Endothelial cell of umbilical vein (primary cell): Measurements from ENCODE around the gene UVSSA. TPM values are rescaled to one million over a fixed set of nuclear protein-coding genes. Genes with fewer than 3 reads are reported as not detected.
"Not testable (repeated sequence)": the region's sequence is repeated elsewhere in the genome, so short reads cannot be mapped to it uniquely, and the experiment has no call there.

Experiments
- BruUV-seq: library from RNA; stranded (reverse); fragments of 400-500 nt; replicated peaks from 2 replicates; lab custom pipeline; 2021; lab: Mats Ljungman, UMichigan
- CTCF ChIA-PET: fragments of 300-600, 350-600 bp; sonication (Branson Sonifier 250); formaldehyde crosslinking; loops from one replicate; lab custom pipeline; 2021; ENCODE audit warnings: antibody characterized with exemption, inconsistent platforms; lab: Charles Lee
- POLR2A ChIA-PET: fragments of 300-600, 350-600 bp; sonication (Branson Sonifier 250); formaldehyde crosslinking; loops from one replicate; lab custom pipeline; 2021; ENCODE audit warnings: antibody characterized with exemption, inconsistent platforms; lab: Charles Lee
- DNase-seq: peaks from one replicate; pipeline ENCODE4 v3.0.0-alpha.2; 2011; ENCODE audit warnings: low read depth, low spot score
- FAIRE-seq: peaks from 2 replicates; lab custom pipeline; 2011; peaks lifted over from hg19 to GRCh38; lab: Jason Lieb, UNC
- H2AFZ ChIP-seq: 2 replicates; pipeline ENCODE4 v1.6.0; 2012; ENCODE audit warnings: low read depth, low read length, control low read depth, inconsistent platforms
- H3K27ac ChIP-seq: 2 replicates; pipeline ENCODE4 v1.5.1; 2011; ENCODE audit warnings: low read depth, mild to moderate bottlenecking, control low read depth, low read length, moderate library complexity; ENCODE audit not compliant: insufficient read depth
- H3K27me3 ChIP-seq, 2 experiments: 2 replicates each; pipeline versions ENCODE4 v1.6.0 to v1.6.1; 2011; ENCODE audit warnings: low read length in 2 of 2, mixed read lengths in 1 of 2; ENCODE audit not compliant: control insufficient read depth in 2 of 2, insufficient read depth in 2 of 2
- H3K36me3 ChIP-seq, 2 experiments: 2 replicates in 1 of 2; 3 replicates in 1 of 2; pipeline ENCODE4 v1.5.1; 2011; ENCODE audit warnings: low read length in 2 of 2, mild to moderate bottlenecking in 1 of 2, moderate library complexity in 1 of 2; ENCODE audit not compliant: control insufficient read depth in 2 of 2, insufficient read depth in 2 of 2; ENCODE audit errors: extremely low read depth in 1 of 2
- H3K4me1 ChIP-seq: 3 replicates; pipeline ENCODE4 v1.5.1; 2011; ENCODE audit warnings: mild to moderate bottlenecking, low read length; ENCODE audit not compliant: control insufficient read depth, insufficient read depth; ENCODE audit errors: extremely low read depth
- H3K4me2 ChIP-seq: 2 replicates; pipeline ENCODE4 v1.6.1; 2011; ENCODE audit warnings: low read length, control low read depth, mixed read lengths; ENCODE audit not compliant: insufficient read depth
- H3K4me3 ChIP-seq, 3 experiments: fragments of 200-600 bp in 1 of 3; sonication (generic), shearing (Covaris generic) in 1 of 3; replicated peaks in 1 of 3; 2 replicates each; pipeline ENCODE4 v1.5.1; 2011 to 2016; ENCODE audit warnings: control low read depth in 3 of 3, low read length in 3 of 3, mild to moderate bottlenecking in 2 of 3, inconsistent platforms in 1 of 3, low read depth in 1 of 3, moderate library complexity in 1 of 3; ENCODE audit not compliant: insufficient read depth in 1 of 3
- H3K79me2 ChIP-seq: 2 replicates; pipeline ENCODE4 v1.6.0; 2012; ENCODE audit warnings: low read length, inconsistent platforms; ENCODE audit not compliant: control insufficient read depth, insufficient read depth
- H3K9ac ChIP-seq: replicated peaks from 2 replicates; pipeline ENCODE3; 2011; ENCODE audit warnings: low read length, control low read depth; ENCODE audit not compliant: insufficient read depth; ENCODE audit errors: extremely low read depth
- H3K9me1 ChIP-seq: replicated peaks from 3 replicates; pipeline ENCODE4 v1.6.0; 2011; ENCODE audit warnings: mild to moderate bottlenecking, low read length; ENCODE audit not compliant: control insufficient read depth, insufficient read depth; ENCODE audit errors: extremely low read depth
- H3K9me3 ChIP-seq: replicated peaks from 2 replicates; pipeline ENCODE4 v1.5.1; 2012; ENCODE audit warnings: low read length, inconsistent platforms; ENCODE audit not compliant: control insufficient read depth, insufficient read depth
- H4K20me1 ChIP-seq: replicated peaks from 2 replicates; pipeline ENCODE3; 2011; ENCODE audit warnings: mild to moderate bottlenecking, low read length; ENCODE audit not compliant: control insufficient read depth, insufficient read depth; ENCODE audit errors: extremely low read depth
- dilution Hi-C: fragments of 300-500 bp; cut with MboI; formaldehyde crosslinking; loops from one replicate; pipeline ENCODE4 v1.15.0; 2019; ENCODE audit warnings: low sequenced_read_pairs; ENCODE audit not compliant: extremely low pct_ligation_motif_present
- intact Hi-C: fragments of 100-400 bp; cut with micrococcal nuclease; formaldehyde crosslinking; loops from one replicate; pipeline ENCODE4 v1.10.0; 2022
- polyA plus RNA-seq, 4 experiments: library from polyadenylated mRNA; depleted of rRNA in 3 of 4; stranded (reverse) in 3 of 4; unstranded in 1 of 4; fragments of >200 nt; gene quantifications; 2 replicates each; pipeline versions ENCODE4 v1.2.1 to v1.2.3, GENCODE V29; 2011 to 2012; ENCODE audit warnings: missing spikeins in 1 of 4
- total RNA-seq: library from RNA; stranded (reverse); gene quantifications from 2 replicates; pipeline ENCODE4 v1.2.3, GENCODE V29; 2021

Gene UVSSA
- total and polyA plus RNA-seq, 2 donors (not counting 3 experiments of a cell fraction or from before 2014, with no cell fraction given) = 7.1 to 14.9 TPM

DNA sequence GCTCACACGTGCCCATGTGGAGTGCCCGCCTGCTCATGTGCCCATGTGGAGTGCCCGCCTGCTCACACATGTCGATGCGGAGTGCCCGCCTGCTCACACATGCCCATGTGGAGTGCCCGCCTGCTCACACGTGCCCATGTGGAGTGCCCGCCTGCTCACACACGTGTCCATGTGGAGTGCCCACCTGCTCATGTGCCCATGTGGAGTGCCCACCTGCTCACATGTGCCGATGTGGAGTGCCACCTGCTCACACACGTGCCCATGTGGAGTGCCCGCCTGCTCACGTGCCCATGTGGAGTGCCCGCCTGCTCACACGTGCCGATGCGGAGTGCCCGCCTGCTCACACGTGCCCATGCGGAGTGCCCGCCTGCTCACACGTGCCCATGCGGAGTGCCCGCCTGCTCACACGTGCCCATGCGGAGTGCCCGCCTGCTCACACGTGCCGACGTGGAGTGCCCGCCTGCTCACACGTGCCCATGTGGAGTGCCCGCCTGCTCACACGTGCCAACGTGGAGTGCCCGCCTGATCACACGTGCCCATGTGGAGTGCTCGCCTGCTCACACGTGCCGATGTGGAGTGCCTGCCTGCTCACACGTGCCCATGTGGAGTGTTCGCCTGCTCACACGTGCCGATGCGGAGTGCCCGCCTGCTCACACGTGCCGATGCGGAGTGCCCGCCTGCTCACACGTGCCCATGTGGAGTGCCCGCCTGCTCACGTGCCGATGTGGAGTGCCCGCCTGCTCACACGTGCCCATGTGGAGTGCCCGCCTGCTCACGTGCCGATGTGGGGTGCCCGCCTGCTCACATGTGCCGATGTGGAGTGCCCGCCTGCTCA lies 47.8 kb downstream of the UVSSA start:
- H3K9me1 ChIP-seq, H2AFZ ChIP-seq, H3K9me3 ChIP-seq, FAIRE-seq, H3K79me2 ChIP-seq, H3K36me3 ChIP-seq, DNase-seq, H4K20me1 ChIP-seq, H3K27ac ChIP-seq, intact Hi-C loops, H3K27me3 ChIP-seq, H3K4me3 ChIP-seq, H3K4me2 ChIP-seq, BruUV-seq, dilution Hi-C loops, POLR2A ChIA-PET, H3K4me1 ChIP-seq, H3K9ac ChIP-seq: not testable (repeated sequence)
- CTCF ChIA-PET = interaction anchor here (1.1 kb wide), 1 partner anchor 119 kb away, joined by 3 read pairs; no protein-coding TSS in a partner anchor

DNA sequence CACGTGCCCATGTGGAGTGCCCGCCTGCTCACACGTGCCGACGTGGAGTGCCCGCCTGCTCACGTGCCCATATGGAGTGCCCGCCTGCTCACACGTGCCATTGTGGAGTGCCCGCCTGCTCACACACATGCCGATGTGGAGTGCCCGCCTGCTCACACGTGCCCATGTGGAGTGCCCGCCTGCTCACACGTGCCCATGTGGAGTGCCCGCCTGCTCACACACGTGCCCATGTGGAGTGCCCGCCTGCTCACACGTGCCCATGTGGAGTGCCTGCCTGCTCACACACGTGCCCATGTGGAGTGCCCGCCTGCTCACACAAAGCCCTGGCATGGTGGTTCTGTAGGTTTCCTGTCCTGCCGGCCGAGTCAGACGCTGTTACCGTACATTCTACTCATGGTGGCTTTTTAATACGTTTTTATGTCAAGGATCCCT lies 48.4 kb downstream of the UVSSA start:
- H3K9me1 ChIP-seq, H4K20me1 ChIP-seq, dilution Hi-C loops, H3K36me3 ChIP-seq, H3K27ac ChIP-seq, H3K9ac ChIP-seq, BruUV-seq, H3K79me2 ChIP-seq, H3K27me3 ChIP-seq, POLR2A ChIA-PET, H3K9me3 ChIP-seq, H3K4me1 ChIP-seq, H3K4me2 ChIP-seq, intact Hi-C loops, DNase-seq, H3K4me3 ChIP-seq, CTCF ChIA-PET, FAIRE-seq, H2AFZ ChIP-seq: not testable (repeated sequence)
